ENCODE measurements around the gene RALGPS1.

The RALGPS1 gene, protein sequence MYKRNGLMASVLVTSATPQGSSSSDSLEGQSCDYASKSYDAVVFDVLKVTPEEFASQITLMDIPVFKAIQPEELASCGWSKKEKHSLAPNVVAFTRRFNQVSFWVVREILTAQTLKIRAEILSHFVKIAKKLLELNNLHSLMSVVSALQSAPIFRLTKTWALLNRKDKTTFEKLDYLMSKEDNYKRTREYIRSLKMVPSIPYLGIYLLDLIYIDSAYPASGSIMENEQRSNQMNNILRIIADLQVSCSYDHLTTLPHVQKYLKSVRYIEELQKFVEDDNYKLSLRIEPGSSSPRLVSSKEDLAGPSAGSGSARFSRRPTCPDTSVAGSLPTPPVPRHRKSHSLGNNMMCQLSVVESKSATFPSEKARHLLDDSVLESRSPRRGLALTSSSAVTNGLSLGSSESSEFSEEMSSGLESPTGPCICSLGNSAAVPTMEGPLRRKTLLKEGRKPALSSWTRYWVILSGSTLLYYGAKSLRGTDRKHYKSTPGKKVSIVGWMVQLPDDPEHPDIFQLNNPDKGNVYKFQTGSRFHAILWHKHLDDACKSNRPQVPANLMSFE

DNA sequence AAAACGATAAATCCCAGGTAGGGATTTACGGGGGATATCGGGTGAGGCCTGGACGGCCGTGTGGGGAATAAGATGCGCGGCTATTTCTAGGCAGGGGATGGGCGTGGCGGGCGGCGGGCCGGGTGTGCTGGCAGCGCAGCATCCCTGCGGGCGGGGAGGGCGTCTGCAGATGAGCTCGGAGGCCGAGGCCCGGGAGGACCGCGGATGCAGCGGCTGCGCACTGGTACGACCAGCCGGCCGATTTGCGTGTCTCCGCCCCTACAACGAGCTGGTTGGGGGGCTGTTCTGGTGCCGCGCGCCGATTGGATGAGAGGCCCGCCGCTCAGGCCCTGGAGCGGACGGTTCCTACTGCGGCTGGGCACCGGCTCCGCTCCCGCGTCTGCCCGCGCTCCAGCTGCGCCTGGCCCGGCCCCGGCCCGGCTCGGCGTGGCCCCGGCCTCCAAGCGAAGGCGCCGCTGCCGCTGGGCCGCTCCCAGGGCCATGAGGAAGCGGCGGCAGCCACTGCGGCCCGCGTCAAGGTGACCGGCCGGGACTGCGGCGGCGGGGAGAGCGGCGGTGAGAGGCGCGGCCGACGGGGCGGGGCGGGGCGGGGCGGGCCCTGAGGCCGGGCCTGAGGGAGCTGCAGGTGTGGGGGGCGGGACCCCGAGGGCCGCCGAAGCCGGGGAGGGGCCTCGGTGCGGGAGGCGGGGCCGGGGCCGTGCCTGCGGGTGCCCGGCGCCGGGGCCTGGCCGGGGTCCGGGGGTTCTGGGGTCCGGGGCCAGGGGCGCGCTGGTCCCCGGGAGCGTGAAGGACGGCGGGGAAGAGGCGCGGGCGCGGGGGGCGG lies at the start of gene RALGPS1:
Gene RALGPS1 (plus strand): TSS at position 325 of the 823 bp plus-strand sequence. CDS start 47,508 bp downstream, outside the sequence.
- peak; percentile 73 to 78 for DNase-seq (ENCODE audit: low read depth in 1 of 2, low spot score in 1 of 2)

DNA sequence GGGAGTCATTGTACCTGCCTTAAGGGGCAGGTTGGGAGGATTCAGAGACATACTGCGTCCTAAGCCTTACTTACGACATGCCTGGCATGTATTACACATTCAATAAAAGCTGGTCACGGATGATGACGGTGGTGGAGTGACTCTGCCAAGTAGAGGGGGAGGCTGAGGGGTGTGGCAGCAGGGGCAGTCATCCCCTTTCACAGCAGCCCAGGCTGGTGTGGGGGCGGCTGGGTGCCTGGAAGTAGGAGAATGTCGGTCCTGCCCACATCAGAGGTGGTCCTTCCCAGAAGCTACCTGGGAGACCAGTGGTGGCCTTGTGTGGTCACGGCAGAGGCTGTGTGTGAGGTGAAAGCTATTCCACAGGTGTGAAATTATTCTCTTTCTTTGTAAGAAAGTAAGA lies 45.2 kb upstream of the RALGPS1 start:
- no peak for DNase-seq (ENCODE audit: low read depth in 1 of 2, low spot score in 1 of 2)

DNA sequence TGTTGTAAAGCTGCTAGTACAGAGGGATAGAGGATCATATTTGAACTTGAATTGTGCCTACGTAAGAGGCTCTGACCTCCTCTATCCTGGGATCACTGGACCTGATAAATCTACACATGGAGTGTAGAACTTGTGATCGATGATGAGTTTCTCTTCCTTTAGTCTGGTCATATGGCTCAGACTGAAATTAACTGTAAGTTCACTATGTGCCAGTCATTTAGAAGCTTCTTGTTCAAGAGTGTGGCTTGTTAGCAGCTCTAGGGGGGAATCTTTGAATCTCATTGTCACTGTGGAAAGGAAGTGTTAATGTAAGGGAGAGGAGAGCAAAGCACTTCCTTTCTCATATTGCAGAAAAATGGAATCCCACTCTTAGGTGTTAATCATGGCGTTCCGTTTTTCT lies 42.1 kb upstream of the RALGPS1 start:
- DNase-seq (ENCODE audit: low read depth in 1 of 2, low spot score in 1 of 2), result no peak

DNA sequence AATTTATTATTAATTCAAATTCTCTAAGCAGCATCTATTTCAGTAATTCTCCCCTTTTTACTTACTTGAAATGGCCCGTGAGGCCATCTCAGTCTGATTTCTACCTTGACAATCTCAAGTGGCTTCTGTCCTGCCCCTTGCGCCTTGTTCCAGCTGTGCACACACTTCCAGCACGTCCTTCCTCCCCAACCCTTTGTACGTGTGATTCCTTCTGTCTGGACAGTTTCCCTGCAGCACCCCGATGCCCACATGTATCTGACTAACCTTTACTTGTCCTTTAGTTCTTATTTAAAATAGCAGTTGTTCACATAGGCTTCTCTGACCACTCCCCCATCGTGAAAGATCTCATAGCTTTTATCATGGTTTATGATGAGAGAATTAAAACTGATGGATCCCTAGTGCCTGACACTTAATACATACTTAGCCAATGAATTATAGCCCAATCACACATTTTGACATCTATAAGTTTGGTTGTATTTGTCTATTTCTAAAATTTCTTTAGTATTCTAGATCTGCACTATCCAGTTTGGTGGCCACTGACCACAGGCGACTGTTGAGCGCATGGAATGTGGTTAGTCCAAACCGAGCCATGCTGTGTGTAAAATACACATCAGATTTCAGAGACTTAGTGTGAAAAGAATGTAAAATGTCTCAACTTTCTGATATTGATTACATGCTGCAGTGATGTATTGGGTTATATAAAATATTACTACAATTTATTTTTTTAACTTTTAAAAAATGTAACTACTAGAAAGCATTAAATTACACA lies 39.9 kb upstream of the RALGPS1 start:
- DNase-seq (ENCODE audit: low read depth in 1 of 2, low spot score in 1 of 2), result no peak

DNA sequence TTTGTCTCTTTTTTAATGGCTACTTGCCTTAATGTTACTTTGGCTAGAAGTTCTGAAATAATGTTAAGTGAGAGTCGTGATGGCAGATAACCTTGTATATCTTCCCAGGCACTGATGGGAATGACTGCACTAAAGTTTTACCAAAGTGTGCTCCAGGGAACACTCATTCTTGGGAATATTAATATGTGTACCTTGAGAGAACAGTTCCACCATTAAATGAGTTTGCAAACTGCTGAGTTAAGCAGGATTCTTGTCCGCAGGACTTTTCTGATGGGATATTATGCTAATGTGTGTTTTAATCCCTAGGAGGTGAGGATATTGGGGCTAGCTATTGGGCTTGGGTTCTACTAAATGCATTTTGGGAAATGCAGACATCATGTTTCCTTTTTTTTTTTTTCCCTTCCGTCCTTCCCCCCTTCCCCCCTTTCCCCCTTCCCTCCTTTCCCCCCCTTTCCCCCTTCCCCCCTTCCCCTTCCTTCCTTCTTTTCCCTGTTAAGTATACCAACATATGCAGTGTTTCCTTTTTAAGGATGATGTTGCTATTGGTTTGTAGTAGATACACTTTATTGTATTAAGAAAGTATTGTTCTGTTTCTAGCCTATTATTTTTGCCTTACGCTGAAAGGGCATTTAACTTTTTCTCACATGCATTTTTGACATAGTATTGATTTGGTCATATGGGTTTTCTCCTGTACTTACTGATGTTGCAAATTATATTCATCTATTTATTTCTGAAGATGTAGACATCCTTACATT lies 38.6 kb upstream of the RALGPS1 start:
- no peak for DNase-seq (ENCODE audit: low read depth in 1 of 2, low spot score in 1 of 2)

DNA sequence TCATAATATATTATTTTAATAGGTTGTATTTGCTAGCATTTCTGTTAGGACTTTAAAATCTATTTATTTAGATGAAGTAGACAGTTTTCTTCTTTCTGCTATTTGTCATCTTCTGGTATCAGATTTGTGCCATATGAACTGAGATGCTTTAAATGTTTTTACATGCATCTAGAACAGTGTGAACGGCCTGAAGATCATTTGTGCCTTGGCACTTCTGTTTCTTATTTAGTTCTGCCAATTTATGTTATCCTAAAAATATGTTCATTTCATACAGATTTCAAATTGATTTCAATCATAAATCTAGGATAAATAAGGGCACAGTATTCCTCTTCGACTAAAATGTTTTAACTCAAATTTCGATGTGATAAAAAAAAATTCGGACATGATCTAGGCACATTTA lies 38.1 kb upstream of the RALGPS1 start:
- no peak for DNase-seq (ENCODE audit: low read depth in 1 of 2, low spot score in 1 of 2)

DNA sequence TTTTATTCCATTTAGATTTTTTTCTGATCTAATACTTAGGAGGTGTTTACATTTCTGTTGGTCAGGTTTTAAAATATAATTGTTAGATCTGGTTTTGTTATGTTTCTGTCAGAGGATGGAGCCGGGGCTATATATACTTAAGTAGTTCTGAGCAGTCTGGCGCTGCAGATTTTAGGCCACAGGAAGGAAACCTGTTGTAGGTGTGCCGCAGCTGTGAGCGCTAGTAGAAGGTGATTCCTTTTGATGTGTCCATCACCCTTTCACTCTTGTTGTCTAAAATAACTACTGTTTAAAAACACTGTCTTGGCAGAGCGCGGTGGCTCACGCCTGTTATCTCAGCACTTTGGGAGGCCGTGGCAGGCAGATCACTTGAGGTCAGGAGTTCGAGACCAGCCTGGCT lies 37.2 kb upstream of the RALGPS1 start:
- no peak for DNase-seq (ENCODE audit: low read depth in 1 of 2, low spot score in 1 of 2)

DNA sequence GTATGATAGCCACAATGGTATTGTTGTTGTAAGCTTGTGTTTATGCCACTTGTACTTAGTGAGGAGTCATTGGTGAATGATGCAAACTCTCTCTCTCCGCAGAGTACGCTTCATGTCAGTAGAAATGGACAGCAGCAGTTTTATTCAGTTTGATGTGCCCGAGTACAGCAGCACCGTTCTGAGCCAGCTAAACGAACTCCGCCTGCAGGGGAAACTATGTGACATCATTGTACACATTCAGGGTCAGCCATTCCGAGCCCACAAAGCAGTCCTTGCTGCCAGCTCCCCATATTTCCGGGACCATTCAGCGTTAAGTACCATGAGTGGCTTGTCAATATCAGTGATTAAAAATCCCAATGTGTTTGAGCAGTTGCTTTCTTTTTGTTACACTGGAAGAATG lies 35.3 kb upstream of the RALGPS1 start:
- DNase-seq (ENCODE audit: low read depth in 1 of 2, low spot score in 1 of 2), result no peak

DNA sequence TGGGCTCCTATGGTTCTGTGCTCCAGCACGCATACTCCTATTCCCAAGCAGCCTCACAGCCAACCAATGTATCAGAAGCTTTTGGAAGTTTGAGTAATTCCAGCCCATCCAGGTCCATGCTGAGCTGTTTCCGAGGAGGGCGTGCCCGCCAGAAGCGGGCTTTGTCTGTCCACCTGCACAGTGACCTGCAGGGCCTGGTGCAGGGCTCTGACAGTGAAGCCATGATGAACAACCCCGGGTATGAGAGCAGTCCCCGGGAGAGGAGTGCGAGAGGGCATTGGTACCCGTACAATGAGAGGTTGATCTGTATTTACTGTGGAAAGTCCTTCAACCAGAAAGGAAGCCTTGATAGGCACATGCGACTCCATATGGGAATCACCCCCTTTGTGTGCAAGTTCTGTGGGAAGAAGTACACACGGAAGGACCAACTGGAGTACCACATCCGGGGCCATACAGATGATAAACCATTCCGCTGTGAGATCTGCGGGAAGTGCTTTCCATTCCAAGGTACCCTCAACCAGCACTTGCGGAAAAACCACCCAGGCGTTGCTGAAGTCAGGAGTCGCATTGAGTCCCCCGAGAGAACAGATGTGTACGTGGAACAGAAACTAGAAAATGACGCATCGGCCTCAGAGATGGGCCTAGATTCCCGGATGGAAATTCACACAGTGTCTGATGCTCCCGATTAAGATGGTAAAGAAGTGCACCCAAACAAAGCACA lies 34.2 kb upstream of the RALGPS1 start:
- no peak for DNase-seq (ENCODE audit: low read depth in 1 of 2, low spot score in 1 of 2)

DNA sequence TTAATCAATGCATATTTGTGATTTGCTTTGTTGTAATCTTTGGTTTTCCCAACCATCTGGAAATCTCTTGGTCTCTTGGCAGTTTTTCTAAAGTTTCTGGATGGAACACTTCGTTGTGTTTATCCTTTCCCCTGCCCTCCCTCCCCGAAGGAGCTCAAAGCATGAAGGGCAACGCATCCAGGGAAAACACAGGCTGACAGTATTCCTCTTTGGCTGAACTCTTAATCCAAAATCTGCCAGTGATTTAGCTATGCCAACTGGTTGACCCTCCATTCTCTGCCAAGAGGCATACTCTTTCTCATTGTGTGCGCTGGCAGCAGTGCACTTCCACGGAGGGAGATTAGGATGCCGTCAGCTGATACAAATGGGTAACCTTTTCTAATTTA lies 33.6 kb upstream of the RALGPS1 start:
- no peak for DNase-seq (ENCODE audit: low read depth in 1 of 2, low spot score in 1 of 2)

DNA sequence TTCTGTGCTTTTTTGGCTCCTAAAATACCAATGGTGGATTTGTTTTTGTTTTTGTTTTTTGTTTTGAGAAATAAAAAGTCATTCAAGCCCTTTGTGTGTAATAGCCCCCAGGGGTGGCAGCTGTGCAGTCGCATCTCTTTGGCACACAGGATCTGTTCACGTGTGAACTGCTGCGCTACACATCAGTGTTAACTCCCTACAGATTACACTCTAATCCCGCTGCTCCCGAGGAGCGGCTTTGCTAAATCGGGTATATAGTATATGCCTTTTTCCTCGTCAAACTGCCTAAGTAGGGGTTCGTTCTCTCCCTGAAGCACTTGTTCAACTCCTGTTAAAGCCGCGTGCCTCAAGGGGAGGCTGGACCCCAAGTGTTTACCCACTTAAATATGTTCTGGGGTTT lies 31.8 kb upstream of the RALGPS1 start:
- no peak for DNase-seq (ENCODE audit: low read depth in 1 of 2, low spot score in 1 of 2)

DNA sequence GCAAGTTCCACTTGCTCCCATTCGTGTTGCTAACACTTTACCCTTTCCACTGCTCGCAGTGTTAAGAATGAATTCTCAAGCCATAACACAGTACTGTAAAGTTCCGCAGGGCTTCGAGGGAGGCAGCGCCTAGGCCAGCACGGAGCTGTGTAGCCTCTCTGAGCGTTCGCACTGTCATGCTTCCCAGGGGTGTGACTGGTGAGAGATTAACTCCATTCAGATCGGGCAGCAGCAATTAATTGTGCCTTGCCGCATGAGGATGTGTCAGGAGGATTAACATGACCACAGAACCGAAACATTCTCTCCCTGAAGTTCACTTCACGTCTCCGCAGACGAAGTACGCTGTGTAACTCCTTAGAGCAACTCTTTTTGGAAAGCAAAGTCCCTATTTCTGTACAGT lies 30.9 kb upstream of the RALGPS1 start:
- no peak for DNase-seq (ENCODE audit: low read depth in 1 of 2, low spot score in 1 of 2)

DNA sequence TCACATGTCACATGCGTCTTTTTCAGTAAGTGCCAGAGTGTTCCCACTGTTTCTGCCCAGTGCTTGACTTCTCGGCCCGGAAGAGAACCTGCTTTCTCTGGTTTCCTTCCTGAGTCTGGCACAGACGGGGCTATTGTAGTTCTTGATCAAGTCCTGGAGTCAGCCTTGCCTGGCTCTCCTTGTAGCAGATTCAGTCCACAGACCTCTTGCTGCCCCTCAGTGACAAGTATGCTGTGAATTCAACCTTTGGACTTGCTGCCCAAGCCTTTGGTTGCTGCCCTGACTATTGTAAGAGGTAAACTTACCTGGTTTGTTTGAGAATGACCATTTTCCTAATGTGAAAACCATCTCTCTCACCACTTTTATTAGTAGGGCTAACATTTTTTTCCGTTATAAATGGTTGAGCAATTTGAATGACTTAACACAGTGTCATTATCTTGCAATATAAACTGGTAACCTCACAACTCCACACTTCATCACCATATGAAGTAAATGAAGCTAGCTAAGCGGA lies 29.4 kb upstream of the RALGPS1 start:
- no peak for DNase-seq (ENCODE audit: low read depth in 1 of 2, low spot score in 1 of 2)

DNA sequence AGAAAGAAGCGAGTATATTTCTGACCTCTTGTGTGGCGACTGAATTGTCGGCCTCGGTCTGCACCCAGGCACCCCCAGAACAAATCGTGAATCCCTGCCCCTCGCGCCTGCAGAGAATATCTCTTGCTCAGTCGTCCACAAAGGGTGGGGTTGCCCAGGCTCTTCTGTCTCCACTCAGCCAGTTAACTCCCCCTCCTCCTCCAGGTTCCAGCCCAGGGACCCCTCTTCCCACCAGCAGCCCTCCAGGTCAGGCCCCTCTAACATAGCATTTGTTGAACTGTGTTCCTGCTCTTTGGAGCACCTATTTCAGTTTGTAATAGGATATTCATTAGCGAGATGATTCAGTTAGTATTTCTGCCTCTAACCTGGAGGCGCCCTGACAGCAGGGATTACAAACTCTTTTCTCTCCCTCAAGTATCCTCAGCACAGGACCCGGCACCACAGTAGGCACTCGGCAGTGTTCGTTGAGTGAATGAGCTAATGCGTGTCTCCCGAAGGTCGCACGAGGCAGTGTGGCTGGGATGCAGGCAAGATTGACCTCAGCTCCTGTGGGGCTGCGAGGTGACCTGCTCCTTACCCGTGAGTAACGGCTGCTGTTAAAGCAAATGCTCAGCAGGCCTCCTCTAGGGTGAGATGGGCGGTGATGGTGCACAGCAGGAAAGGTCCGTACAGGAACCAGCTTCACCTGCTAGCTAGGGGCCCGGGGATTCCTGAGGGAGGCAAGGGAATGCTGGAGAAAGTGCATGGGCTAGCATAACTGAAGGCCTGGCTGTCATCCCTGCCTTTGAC lies 28.4 kb upstream of the RALGPS1 start:
- DNase-seq (ENCODE audit: low read depth in 1 of 2, low spot score in 1 of 2), result no peak

DNA sequence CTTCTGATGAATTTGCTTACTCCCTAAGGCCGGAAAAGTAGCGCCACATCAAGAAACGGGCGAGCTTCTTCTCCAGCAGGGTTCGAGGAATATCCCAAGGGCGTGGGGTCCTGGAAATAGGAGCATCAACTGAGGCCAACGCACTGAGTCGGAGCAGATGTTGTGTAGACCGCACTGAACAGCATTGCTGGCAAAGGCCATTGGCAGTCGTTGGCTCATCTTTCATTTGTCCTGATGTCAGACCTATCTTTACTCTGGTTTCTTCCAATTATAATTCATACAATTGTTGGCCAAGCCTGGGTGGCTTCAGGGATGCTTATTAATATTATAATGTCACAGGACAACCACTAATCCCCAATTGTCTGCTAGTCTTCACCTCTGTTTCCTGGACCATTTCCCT lies 27.7 kb upstream of the RALGPS1 start:
- no peak for DNase-seq (ENCODE audit: low read depth in 1 of 2, low spot score in 1 of 2)

DNA sequence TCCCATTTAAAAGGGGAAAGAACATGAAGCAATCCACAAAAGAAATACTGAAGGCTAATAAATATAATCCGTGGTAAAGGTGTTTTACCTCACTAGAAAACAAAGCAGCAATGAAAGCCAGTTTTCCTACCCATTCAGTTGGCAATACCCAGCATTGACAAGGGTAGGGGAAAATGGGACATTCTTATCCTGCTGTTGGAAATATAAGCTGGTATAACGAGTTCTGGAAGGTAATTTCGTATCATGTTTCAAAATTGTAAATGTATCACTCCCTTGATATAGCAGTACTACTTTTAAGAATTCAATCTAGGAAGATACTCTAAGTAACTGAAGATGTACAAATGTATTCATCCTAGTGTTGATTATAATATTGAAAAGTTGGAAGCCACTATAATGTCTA lies 22.9 kb upstream of the RALGPS1 start:
- DNase-seq (ENCODE audit: low read depth in 1 of 2, low spot score in 1 of 2), result no peak

DNA sequence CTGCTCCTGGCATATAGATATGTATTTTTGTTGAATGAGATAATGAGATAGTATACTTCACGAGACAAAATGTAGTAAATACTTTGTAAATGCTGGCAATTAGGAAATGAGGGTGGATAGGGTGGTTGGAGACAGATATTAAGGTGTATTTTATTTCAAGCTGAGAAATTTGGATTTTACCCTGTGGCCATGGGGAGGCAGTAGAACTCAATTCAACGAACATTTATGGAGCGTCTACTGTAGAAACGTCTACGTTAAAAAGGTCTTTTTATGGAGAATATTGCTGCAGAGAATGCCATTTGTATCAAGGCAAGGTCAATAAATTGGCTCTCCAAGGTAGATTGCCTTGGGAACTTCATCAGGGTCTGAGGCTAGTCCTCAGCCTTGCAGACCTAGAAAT lies 21.5 kb upstream of the RALGPS1 start:
- no peak for DNase-seq (ENCODE audit: low read depth in 1 of 2, low spot score in 1 of 2)

DNA sequence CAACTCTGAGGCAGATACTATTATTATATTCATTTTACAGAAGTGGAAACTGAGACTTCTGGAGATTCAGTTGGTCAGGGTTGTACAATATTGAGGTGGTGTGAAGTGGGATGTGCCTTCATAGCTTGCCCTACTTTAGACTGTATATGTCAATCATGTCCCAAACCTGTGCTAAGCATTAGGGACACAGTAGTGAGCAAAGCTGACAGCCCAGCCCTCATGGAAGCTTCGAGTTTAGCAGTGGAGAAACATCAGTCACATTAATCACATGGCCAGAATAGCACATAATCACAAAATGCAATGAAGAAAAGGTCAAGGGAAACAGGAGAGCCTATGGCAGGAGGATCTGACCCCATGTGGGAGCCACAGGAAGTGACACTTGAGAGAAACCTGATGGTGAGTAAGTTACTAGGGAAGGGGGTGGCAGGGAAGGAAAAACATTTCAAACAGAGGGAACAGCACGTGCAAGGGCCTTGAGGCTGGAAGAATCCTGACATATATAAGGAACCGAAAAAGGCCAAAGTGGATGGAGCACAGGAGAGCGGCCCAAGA lies 20.5 kb upstream of the RALGPS1 start:
- no peak for DNase-seq (ENCODE audit: low read depth in 1 of 2, low spot score in 1 of 2)

DNA sequence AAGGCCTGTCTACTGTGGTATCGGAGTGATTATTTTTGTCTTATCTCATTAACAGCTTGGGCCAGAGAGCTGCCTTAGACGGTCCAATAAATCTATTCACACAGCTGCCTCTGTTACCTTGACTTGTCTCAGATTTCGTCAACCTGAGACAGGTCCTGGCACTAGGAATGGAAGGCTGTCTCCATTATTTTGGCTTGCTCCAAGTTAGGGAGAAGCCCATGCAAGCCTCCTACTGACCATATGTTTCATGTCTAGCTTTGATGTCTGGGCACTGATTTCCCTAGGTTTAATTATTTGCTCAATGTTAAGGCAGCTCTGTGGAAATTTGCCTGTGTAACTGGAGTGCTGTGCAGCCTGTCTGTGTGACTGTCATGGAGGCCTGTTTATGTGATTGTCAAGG lies 12.4 kb upstream of the RALGPS1 start:
- DNase-seq (ENCODE audit: low read depth in 1 of 2, low spot score in 1 of 2), result no peak
